SK-N-SH treated with all-trans-retinoic acid at 6 μM for 48 hours (cell line): ENCODE measurements around the gene VAC14.

Experiments used
- ARNTL ChIP-seq: fragments of 450-650 bp; formaldehyde crosslinking; IDR thresholded peaks from 2 replicates; pipeline ENCODE4 v1.5.0; 2020; ENCODE audit warnings: low read depth, mild to moderate bottlenecking, moderate library complexity, borderline replicate concordance
- BACH2 ChIP-seq: fragments of 250-450 bp; sonication (Bioruptor Pico); IDR thresholded peaks from 2 replicates; pipeline ENCODE4 v1.9.0; 2021; ENCODE audit warnings: mild to moderate bottlenecking, borderline replicate concordance
- CREB5 ChIP-seq: fragments of 250-450 bp; sonication (Bioruptor Pico); IDR thresholded peaks from 2 replicates; pipeline ENCODE4 v1.5.1; 2020; ENCODE audit warnings: low read depth, mild to moderate bottlenecking, moderate library complexity
- ESRRG ChIP-seq: fragments of 250-450 bp; sonication (Bioruptor Pico); IDR thresholded peaks from 2 replicates; pipeline ENCODE4 v1.6.1; 2021; ENCODE audit warnings: mild to moderate bottlenecking
- GLIS3 ChIP-seq: fragments of 250-450 bp; sonication (Bioruptor Pico); IDR thresholded peaks from 2 replicates; pipeline ENCODE4 v1.5.0; 2020; ENCODE audit warnings: mild to moderate bottlenecking, moderate library complexity
- OSR1 ChIP-seq: fragments of 250-450 bp; sonication (Bioruptor Pico); IDR thresholded peaks from 2 replicates; pipeline ENCODE4 v1.8.0; 2022; ENCODE audit warnings: moderate library complexity, mild to moderate bottlenecking, inconsistent platforms
- POU6F1 ChIP-seq: fragments of 250-450 bp; sonication (Bioruptor Pico); IDR thresholded peaks from 2 replicates; pipeline ENCODE4 v1.8.0; 2021; ENCODE audit warnings: low read depth, mild to moderate bottlenecking, moderate library complexity, borderline replicate concordance
- PPARA ChIP-seq: fragments of 250-450 bp; sonication (Bioruptor Pico); IDR thresholded peaks from 2 replicates; pipeline ENCODE4 v1.5.0; 2020; ENCODE audit warnings: mild to moderate bottlenecking, borderline replicate concordance
- RARB ChIP-seq: fragments of 250-450 bp; sonication (Bioruptor Pico); IDR thresholded peaks from 2 replicates; pipeline ENCODE4 v1.8.0; 2021; ENCODE audit warnings: mild to moderate bottlenecking, moderate library complexity
- TCF4 ChIP-seq: fragments of 250-450 bp; sonication (Bioruptor Pico); IDR thresholded peaks from 2 replicates; pipeline ENCODE4 v1.8.0; 2021; ENCODE audit warnings: mild to moderate bottlenecking, moderate library complexity, borderline replicate concordance
- ZNF8 ChIP-seq: fragments of 450-650 bp; formaldehyde crosslinking; IDR thresholded peaks from 2 replicates; pipeline ENCODE4 v1.5.0; 2020; ENCODE audit warnings: mild to moderate bottlenecking, moderate library complexity

GRCh38 chr16:70739389-70739788 lies 61.6 kb downstream of the VAC14 start:
- no peak for TF ChIP-seq ARNTL (CRISPR knock-in tag)
- TF ChIP-seq GLIS3 (CRISPR knock-in tag) = no peak
- no peak for TF ChIP-seq RARB (CRISPR knock-in tag)
- no peak for TF ChIP-seq BACH2 (CRISPR knock-in tag)
- TF ChIP-seq PPARA (CRISPR knock-in tag) = no peak
- TF ChIP-seq CREB5 (CRISPR knock-in tag) = no peak
- TF ChIP-seq OSR1 (CRISPR knock-in tag) = no peak
- no peak for TF ChIP-seq TCF4 (CRISPR knock-in tag)
- TF ChIP-seq POU6F1 (CRISPR knock-in tag) = no peak
- no peak for TF ChIP-seq ESRRG (CRISPR knock-in tag)
- no peak for TF ChIP-seq ZNF8 (CRISPR knock-in tag)
